Neural progenitor cell (in vitro differentiated cells): Measurements from ENCODE around the gene SUPV3L1.

Source experiments
- CTCF ChIP-seq: fragments of 200-600 bp; sonication (generic); IDR thresholded peaks from 2 replicates; pipeline ENCODE4 v1.5.1; 2017; ENCODE audit warnings: antibody characterized with exemption, mild to moderate bottlenecking
- EZH2 ChIP-seq: fragments of 200-600 bp; sonication (generic); IDR thresholded peaks from 2 replicates; pipeline ENCODE4 v1.6.1; 2017; ENCODE audit warnings: antibody characterized with exemption, mild to moderate bottlenecking, moderate library complexity
- EZH2phosphoT487 ChIP-seq: fragments of 200-600 bp; sonication (generic); IDR thresholded peaks from 2 replicates; pipeline ENCODE4 v1.6.1; 2017; ENCODE audit warnings: antibody characterized with exemption

DNA sequence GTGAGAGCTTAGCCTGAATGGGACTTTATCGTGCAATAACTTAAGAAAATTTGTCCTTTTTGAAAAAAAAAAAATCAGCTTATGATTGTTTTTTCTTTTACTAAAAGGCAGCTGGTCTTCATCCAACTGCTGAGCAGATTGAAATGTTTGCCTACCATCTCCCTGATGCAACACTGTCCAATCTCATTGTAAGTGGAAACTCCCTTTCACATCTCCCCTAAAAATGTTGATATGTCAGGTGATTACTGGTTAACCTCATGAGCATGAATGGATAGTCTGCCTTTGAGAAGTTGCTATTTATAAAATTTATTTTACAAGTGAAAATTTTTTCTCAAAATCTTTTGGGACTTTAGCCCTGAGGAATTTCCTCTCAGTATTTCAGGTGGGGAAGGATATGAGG is 22.3 kb downstream of the SUPV3L1 start:
- TF ChIP-seq CTCF (no peak), EZH2phosphoT487 (no peak), EZH2 (no peak)
